GM12872 (cell line): ENCODE data around the gene CREB1.

Source experiments
- TF ChIP-seq, protein P1 (sequence below): IDR thresholded peaks from 3 replicates; pipeline ENCODE4 v1.5.1; 2011; ENCODE audit warnings: low read depth, mild to moderate bottlenecking, low read length, moderate library complexity; ENCODE audit not compliant: insufficient read depth

The CREB1 gene

DNA sequence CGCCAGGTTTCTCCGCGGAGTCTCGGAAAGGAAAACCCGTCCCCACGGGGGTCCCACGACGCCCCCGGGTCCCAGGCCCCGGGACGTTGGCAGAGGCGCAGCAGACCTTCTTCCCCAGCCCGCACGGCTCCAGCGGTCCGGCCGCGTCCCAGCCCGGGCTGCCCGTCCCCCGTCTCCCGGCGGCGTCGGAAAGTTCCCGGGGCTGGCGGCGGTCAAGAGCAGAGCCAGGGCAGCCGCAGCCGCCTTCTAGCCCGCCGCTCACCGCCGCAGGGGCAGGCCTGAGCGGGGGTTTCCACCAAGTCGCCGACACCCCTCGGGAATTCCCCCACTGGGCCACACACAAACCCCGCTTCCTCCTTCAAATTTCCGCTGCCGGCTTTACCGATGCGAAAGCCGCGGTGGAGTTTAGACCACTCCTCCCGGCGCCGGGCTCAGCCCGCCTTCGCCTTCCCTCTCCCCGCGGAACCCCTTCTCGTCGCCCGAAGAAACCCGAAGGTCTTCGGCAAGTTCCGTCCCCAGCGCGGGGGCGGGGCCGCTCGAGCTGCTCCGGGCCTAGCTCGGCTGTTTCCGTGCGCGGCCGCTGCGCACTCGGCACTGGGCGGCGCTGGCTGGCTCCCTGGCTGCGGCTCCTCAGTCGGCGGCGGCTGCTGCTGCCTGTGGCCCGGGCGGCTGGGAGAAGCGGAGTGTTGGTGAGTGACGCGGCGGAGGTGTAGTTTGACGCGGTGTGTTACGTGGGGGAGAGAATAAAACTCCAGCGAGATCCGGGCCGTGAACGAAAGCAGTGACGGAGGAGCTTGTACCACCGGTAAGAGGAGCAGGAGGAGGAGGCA, at the start of gene CREB1:
Gene CREB1, plus strand, starts transcription at position 633 of the 830 bp plus-strand sequence. CDS start 25,674 bp downstream, outside the sequence.
- TF ChIP-seq, protein P1, sequence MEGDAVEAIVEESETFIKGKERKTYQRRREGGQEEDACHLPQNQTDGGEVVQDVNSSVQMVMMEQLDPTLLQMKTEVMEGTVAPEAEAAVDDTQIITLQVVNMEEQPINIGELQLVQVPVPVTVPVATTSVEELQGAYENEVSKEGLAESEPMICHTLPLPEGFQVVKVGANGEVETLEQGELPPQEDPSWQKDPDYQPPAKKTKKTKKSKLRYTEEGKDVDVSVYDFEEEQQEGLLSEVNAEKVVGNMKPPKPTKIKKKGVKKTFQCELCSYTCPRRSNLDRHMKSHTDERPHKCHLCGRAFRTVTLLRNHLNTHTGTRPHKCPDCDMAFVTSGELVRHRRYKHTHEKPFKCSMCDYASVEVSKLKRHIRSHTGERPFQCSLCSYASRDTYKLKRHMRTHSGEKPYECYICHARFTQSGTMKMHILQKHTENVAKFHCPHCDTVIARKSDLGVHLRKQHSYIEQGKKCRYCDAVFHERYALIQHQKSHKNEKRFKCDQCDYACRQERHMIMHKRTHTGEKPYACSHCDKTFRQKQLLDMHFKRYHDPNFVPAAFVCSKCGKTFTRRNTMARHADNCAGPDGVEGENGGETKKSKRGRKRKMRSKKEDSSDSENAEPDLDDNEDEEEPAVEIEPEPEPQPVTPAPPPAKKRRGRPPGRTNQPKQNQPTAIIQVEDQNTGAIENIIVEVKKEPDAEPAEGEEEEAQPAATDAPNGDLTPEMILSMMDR, result no peak

DNA sequence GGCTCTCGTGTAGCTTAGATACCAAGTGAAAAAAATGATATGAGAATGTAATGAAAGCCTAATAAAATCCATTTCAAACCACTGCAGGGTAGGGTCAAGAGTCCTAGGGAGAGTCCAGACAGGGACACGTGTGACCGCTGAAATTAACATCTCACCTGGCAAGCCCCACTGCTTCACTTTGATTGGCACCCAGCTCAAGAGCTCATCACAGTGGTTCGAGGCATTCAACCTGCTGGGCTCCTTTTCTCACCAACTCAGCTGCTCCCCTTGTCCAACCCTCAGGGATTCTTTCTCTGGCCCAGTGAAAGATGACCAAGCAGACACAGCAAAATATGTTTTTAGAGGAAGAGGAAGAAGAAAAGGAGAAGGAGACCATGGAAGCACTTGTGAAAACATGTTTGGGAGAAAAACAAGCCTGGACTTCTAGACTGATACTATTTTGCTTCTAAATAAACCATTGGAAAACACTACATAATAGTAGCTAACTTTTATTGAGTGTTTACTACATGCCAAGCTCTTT, 49.2 kb upstream of the CREB1 start:
- TF ChIP-seq, protein P1, result no peak

DNA sequence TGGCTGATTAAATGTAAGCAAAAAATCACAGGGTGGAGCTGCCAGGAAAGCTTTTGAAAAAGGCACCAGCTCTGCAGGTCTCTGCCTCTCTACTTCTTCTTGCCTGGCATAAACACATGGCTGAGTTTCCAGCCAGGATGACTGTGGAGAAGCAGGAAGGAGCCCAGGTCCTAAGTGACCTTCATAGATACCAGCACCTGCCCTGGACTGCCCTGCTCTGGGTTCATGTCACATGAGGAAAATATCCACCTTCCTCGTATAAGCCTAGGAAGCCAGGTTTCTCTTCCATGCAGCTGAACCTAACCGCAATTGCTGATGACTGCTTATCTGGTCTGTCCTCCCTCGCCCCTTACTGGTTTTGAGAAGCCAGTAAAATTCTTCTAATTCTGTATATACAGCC, 47.8 kb upstream of the CREB1 start:
- TF ChIP-seq, protein P1, result no peak

DNA sequence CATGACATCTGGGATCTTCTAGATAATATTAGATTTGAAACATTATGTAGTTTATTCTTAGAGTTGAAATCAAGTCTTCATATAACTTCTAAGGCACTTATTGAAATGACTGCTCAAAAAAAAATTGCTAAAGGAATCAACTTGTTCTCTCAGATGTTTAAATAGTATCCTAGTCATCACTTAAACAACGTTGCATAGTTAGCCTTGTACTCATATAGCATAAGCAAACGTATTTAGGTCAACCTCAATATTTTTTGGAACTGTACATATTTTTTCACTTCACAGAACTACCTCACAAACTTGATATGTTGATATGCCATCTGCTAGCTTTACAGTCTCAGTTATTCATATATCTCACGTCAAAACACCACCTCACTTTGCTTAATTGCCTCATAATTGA, 47.1 kb upstream of the CREB1 start:
- TF ChIP-seq, protein P1, result no peak

DNA sequence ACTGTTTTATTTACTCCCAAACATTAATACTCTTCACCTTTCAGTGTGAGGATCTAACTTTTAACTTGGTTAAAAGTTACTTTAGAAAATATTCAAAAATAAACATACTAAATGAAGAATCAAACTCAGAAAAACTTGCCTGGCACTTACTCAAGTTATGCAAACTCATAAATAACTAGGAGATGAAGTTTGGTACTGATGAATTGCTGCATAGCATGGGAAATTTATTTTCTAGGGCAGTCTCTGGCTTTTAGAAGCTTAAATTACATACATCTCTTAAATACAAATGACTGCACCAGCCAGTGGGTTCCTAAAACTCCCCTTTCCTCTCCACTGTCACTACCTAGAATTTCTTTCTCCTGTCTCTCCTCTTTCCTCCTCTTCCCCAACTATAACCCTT, 46.7 kb upstream of the CREB1 start:
- TF ChIP-seq, protein P1, result no peak

DNA sequence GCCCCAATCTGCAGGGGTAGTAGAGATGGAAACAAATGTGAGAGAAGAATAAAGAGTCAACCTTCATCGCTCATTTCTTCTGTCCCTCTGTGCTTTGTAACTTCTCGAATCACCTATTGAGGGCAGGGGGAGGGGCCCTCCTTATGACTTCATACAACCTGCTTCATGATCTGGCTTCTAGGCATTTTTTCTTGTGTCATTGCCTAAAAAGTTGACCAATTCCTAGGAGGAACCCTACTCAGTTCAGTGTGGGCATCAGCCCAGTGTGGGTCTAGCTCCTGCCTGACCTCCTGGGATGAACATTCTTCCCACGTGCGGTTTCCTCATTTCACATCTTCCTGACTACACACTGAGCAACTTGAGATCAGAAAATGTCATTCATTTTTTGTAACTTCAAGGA, 46.3 kb upstream of the CREB1 start:
- TF ChIP-seq, protein P1, result no peak

DNA sequence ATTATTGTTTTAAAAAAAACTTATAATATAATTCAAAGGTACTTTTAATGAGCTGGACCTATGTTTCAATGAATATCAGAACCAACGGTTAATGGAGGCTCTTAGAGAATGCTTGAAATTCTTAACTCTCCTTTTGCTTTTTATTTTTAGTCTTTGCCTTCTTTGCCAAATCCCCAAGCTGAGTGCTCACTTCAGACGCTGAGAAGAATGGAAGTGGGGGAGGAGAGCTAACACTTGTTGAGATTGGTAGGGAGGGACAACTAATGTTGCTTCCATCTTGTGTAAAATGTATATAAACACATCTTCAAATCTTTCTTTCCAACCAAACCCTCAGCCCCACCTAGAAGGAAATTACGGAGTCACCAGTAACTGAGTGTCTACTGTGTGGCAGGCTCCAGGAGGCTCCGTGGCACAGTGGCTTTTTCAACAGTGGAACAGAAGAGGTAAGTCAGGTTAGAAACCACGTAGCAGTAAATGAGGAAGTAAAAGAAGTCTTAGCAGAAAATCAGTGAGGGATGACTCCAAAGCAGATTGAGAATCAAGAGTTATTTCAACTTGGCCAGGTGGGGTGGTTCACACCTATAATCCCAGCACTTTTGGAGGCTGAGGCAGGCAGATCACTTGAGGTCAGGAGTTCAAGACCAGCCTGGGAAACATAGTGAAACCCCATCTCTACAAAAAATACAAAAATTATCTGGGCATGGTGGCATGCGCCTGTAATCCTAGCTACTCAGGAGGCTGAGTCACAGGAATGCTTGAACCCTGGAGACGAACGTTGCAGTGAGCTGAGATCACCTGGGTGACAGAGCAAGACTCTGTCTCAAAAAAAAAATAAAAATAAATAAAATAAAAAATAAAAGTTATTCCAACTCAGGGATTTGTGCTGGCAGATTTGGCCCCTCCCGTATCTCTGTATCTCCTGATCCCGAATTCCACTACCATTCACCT, 45.0 kb upstream of the CREB1 start:
- TF ChIP-seq, protein P1, result no peak
